ENCODE measurements around the gene MYO5B. TPM values are rescaled to one million over a fixed set of nuclear protein-coding genes. Genes with fewer than 3 reads are reported as not detected.

MYO5B gene
- total RNA-seq, 4 donors from 2014 or later = 0.63 to 31.0 (median 13.0) TPM

DNA sequence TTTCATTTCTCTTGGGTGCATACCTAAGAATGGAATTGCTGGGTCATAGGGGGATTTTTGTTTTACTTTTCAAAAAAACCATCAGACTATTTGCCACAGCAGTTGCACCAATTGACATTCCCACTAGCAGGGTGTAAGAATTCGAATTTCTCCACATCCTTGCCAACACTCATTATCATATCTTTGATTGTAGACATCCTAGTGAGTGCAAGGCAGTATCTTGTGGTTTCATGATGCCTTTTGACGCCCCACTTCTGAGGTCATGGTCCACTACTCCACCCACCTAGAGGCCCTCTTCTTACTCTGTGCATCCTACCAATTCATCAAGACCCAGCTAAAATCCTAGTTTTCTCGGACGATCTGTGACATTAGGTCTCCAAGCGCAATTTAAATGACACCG is 161.9 kb downstream of the MYO5B start:
- no peak for DNase-seq (ENCODE audit: low spot score)
- TF ChIP-seq, protein P1, sequence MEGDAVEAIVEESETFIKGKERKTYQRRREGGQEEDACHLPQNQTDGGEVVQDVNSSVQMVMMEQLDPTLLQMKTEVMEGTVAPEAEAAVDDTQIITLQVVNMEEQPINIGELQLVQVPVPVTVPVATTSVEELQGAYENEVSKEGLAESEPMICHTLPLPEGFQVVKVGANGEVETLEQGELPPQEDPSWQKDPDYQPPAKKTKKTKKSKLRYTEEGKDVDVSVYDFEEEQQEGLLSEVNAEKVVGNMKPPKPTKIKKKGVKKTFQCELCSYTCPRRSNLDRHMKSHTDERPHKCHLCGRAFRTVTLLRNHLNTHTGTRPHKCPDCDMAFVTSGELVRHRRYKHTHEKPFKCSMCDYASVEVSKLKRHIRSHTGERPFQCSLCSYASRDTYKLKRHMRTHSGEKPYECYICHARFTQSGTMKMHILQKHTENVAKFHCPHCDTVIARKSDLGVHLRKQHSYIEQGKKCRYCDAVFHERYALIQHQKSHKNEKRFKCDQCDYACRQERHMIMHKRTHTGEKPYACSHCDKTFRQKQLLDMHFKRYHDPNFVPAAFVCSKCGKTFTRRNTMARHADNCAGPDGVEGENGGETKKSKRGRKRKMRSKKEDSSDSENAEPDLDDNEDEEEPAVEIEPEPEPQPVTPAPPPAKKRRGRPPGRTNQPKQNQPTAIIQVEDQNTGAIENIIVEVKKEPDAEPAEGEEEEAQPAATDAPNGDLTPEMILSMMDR (IDR thresholded peaks at IDR 0.05) = no peak
- ATAC-seq (ENCODE audit: low FRiP score) = no peak

DNA sequence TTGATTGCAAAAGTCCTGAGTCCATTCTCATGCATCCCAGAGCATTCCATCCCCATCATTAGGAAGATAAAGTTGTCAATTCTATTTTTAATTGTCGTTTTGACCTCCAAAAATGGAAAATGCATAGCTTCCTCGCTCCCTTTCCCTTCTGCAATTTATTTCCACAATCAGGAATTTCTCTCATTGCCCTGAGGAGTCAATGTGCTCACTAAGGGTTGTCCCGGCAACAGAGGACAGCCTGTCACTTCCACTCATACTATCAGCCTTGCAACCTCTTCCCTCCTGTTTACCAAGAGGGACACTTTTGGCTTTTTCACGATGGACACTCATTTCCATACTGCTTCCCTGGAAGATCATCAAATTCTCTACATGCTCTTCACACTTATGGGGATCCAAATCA is 164.8 kb downstream of the MYO5B start:
- TF ChIP-seq, protein P1 (IDR thresholded peaks at IDR 0.05) = no peak
- DNase-seq (ENCODE audit: low spot score) (no peak), ATAC-seq (ENCODE audit: low FRiP score) (no peak)

DNA sequence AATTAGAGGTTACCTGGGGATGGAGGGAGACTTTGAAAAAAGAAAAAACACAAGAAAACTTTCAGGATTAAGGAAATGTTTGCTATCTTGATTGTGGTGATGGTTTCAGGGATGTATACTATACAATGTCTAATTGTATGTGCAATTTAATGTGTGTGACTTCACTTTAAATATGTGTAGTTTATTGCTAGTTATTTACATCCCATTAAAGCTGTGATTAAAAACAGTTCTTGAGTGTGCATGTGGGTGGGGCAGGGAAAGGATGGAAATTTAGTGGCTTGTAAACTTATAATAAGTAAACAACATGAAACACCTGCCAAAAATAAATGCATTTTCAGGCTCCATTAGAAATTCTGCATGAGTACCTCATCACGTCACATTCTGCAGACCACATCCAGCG is 167.0 kb downstream of the MYO5B start:
- ATAC-seq (ENCODE audit: low FRiP score) (no peak), DNase-seq (ENCODE audit: low spot score) (no peak)
- TF ChIP-seq, protein P1 (IDR thresholded peaks at IDR 0.05) = no peak

DNA sequence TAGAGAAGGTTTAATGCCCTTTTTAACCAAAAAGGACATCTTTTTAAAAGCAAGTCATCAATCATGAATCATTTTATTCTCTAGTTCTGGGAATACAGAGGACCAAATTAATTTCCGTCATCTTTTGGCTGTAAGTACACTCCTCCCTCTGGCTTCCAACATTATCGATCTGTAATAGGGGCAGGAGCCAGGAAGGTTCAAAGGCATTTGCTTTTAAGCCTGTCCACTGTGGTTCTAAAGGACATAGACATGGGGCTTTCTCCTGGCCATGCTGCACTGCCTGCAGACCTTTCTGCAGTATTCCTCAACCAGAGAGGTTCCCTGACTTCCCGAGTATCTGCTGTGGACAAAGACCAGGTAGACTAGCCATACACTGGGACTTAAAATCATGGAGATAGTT is 170.5 kb downstream of the MYO5B start:
- TF ChIP-seq, protein P1 (IDR thresholded peaks at IDR 0.05) = no peak
- ATAC-seq (ENCODE audit: low FRiP score) = no peak
- DNase-seq (ENCODE audit: low spot score) = no peak

DNA sequence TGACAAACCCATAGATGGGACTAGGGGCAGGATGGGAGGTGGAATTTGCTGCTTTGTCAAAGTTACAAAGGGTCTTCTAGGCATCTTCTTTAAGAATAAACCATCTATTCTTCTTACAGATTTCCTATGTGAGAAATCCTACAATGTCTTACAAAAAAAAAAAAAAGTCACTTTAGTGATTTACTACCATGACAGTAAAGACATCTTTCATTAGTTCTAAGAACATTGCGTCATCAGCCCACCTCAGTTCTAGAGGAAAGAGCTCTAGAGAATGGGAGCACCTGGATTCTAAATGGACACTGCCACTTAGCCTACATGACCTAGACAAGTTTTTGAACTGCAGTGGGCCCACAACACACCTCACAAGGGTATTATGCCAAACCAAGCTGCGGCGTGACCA is 172.0 kb downstream of the MYO5B start:
- ATAC-seq (ENCODE audit: low FRiP score) (no peak), DNase-seq (ENCODE audit: low spot score) (no peak)
- TF ChIP-seq, protein P1 (IDR thresholded peaks at IDR 0.05) = no peak

DNA sequence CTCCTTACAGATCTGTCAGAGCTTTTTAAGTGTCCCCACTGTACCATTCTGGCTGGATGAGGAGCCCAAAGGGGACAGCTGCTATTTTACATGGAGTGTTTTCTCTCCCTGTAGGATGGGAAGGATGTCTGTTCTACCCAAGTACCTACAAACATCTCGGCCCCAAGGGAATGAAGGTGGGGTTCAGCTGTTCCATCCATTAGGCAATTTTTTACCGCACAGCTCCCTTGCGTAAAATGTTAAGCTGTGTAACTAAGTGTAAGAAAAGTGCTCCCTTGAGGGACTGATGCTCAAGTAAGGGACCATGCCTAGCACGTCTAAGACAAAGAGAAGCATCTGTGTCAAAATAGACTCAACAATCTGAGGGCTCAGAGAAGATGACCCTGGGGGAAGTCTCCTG is 180.3 kb downstream of the MYO5B start:
- ATAC-seq (ENCODE audit: low FRiP score) (no peak), DNase-seq (ENCODE audit: low spot score) (no peak)
- TF ChIP-seq, protein P1 (IDR thresholded peaks at IDR 0.05) = no peak

DNA sequence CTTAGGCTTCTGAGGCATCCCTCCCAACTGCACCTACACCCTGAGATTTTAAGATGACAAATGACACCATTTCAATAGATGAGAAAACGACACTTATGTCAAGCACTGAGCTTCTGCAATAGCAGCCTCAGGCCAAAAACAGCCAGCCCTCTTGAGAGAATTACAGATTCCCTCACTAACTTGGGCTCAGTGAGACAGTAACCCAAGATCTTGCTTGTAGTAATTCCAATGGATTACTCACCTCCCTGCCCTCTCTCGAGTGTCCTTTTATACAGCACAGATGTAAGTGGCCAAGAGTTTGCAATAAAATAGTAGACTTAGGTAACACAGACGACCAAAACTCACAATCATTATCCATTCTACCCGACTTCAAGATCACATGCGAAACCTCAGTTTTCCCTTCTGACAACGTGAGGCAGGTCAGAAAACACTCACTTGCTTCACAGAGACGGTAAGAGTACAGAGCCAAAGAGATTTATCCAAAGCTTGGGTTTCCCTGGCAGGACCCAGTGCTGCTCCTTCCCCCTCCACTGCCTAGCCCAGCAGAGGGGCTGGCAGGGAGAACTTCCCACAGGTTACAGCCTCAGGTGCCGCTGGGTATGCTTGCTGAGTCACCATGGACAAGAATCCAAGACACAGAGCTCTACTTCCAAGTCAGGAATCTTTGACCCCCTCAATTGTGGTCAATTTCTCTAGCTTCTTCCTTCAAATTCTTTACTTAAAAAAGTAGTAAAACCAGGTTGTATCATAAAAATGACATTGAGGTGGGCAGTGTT is 181.4 kb downstream of the MYO5B start:
- ATAC-seq (ENCODE audit: low FRiP score) = no peak
- DNase-seq (ENCODE audit: low spot score) = no peak
- TF ChIP-seq, protein P1 (IDR thresholded peaks at IDR 0.05) = no peak

All from omental fat pad (tissue), 4 donors.